ENCODE measurements around the gene PHACTR4. TPM values are rescaled to one million over a fixed set of nuclear protein-coding genes. Genes with fewer than 3 reads are reported as not detected.
"Not testable (repeated sequence)": the region's sequence is repeated elsewhere in the genome, so short reads cannot be mapped to it uniquely, and the experiment has no call there.

Gene PHACTR4
- total RNA-seq, 6 experiments from 2014 or later = 16.1 to 25.8 (median 23.3) TPM

- ATAC-seq = no peak
Measured at GRCh38 chr1:28447679-28448078, 78.1 kb downstream of the PHACTR4 start.

DNA sequence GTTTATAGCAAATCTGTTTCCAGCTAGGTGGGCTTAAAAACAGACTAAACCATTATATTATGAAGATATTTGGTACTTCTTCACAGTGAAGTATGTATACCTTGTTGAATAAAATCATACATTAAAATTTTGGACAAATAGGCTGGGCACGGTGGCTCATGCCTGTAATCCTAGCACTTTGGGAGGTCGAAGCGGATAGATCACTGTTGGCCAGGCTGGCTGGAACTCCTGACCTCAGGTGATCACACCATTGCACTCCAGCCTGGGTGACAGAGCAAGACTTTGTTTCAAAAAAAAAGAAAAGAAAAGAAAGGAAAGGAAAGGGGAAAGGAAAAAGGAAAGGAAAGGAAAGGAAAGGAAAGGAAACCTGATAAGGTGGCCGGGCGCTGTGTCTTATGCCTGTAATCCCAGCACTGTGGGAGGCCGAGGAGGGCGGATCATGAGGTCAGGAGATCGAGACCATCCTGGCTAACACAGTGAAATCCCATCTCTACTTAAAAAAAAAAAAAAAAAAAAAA is 78.6 kb downstream of the PHACTR4 start:
- DNase-seq; H3K4me3 ChIP-seq; H3K9me3 ChIP-seq; H3K27me3 ChIP-seq; H3K4me1 ChIP-seq; ATAC-seq; H3K36me3 ChIP-seq; intact Hi-C loops (cut with DNase I); H3K27ac ChIP-seq: not testable (repeated sequence)
- WGBS (ENCODE audit: insufficient coverage, low coverage, low lambda C conversion rate, missing lambda C conversion rate) = 86% methylated on average over 8 of the region's 8 CpGs

More at GRCh38 chr1:28447679-28448078, 78.1 kb downstream of the PHACTR4 start:
- no peaks in the 10 kb centered on the region for H3K27me3 ChIP-seq
- no peak for TF ChIP-seq POLR2A (IDR thresholded peaks at IDR 0.05)
- no peak for TF ChIP-seq CTCF (IDR thresholded peaks at IDR 0.05)
- no peak for DNase-seq
- no peak overlapping the region for H3K4me3 ChIP-seq
- H3K27ac ChIP-seq = no peak overlapping the region
- H3K36me3 ChIP-seq = no peaks in the 10 kb centered on the region
- no peaks in the 10 kb centered on the region for H3K4me1 ChIP-seq
- 52% methylated on average over 4 of the region's 4 CpGs for WGBS (ENCODE audit: insufficient coverage, low coverage, low lambda C conversion rate, missing lambda C conversion rate)
- intact Hi-C loops (cut with DNase I) = no loop called here
- no peaks in the 10 kb centered on the region for H3K9me3 ChIP-seq

GRCh38 chr1:28449904-28450303 is 80.4 kb downstream of the PHACTR4 start:
- no peak for DNase-seq
- Histone ChIP-seq H3K9me3 (no peaks in the 10 kb centered on the region), H3K36me3 (no peaks in the 10 kb centered on the region), H3K27ac (no peak overlapping the region), H3K27me3 (no peaks in the 10 kb centered on the region), H3K4me3 (no peak overlapping the region), H3K4me1 (no peaks in the 10 kb centered on the region)
- WGBS (ENCODE audit: insufficient coverage, low coverage, low lambda C conversion rate, missing lambda C conversion rate) = 86% methylated on average over 1 of the region's 1 CpG
- TF ChIP-seq CTCF (IDR thresholded peaks at IDR 0.05) = no peak
- TF ChIP-seq POLR2A (IDR thresholded peaks at IDR 0.05) = no peak
- intact Hi-C loops (cut with DNase I) = no loop called here
- ATAC-seq = no peak

DNA sequence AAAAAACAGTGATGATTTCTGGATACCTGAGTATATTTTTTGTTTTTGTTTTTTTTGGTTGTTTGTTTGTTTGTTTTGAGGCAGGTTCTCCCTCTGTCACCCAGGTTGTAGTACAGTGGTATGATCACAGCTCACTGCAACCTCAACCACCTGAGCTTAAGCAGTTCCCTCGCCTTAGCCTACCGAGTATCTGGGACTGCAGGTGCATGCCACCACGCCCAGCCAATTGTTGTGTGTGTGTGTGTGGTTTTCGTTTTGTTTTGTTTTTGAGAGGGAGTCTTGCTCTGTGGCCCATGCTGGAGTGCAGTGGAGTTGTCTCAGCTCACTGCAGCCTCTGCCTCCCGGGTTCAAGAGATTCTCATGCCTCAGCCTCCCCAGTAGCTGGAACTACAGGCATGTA is 81.0 kb downstream of the PHACTR4 start:
- Histone ChIP-seq H3K9me3 (no peaks in the 10 kb centered on the region), H3K4me1 (no peaks in the 10 kb centered on the region), H3K27me3 (no peaks in the 10 kb centered on the region), H3K36me3 (no peaks in the 10 kb centered on the region), H3K27ac (no peak overlapping the region), H3K4me3 (no peak overlapping the region)
- TF ChIP-seq CTCF (IDR thresholded peaks at IDR 0.05) (no peak), POLR2A (IDR thresholded peaks at IDR 0.05) (no peak)
- no peak for DNase-seq
- 100% methylated on average over 2 of the region's 5 CpGs for WGBS (ENCODE audit: insufficient coverage, low coverage, low lambda C conversion rate, missing lambda C conversion rate)
- no peak for ATAC-seq
- intact Hi-C loops (cut with DNase I) = no loop called here

DNA sequence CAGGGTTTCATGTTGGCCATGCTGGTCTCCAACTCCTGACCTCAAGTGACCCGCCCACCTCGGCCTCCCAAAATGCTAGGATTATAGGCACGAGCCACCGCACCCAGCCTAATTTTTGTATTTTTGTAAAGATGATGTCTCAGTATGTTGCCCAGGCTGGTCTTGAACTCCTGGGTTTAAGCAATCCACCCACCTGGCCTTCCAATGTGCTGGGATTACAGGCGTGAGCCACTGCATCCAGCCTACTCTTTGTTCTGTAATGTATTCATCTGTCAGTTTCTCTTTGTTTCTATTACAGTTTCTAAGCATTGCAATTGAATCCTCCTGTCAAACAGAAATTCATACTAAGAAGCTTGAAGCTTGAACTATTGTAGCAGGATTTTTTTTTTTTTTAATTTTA is 81.5 kb downstream of the PHACTR4 start:
- Histone ChIP-seq H3K4me1 (no peaks in the 10 kb centered on the region), H3K36me3 (no peaks in the 10 kb centered on the region), H3K27me3 (no peaks in the 10 kb centered on the region), H3K9me3 (no peaks in the 10 kb centered on the region), H3K4me3 (no peak overlapping the region), H3K27ac (no peak overlapping the region)
- intact Hi-C loops (cut with DNase I) = no loop called here
- ATAC-seq = no peak
- 89% methylated on average over 5 of the region's 5 CpGs for WGBS (ENCODE audit: insufficient coverage, low coverage, low lambda C conversion rate, missing lambda C conversion rate)
- DNase-seq = no peak
- TF ChIP-seq CTCF (IDR thresholded peaks at IDR 0.05) = no peak
- TF ChIP-seq POLR2A (IDR thresholded peaks at IDR 0.05) = no peak
